RWPE2 (cell line): Measurements from ENCODE around the gene ZNF83.

ENCODE experiments used
- ATAC-seq: fragments of 200-7000 bp; cut with Tn5 transposase; 3 replicates; pipeline ENCODE4 v1.9.1; 2021; ENCODE audit warnings: low read depth
- DNase-seq: peaks from one replicate; pipeline ENCODE4 v3.0.0-alpha.2; 2020; ENCODE audit warnings: low spot score
- H3K27ac ChIP-seq: fragments of 450-650 bp; 2 replicates; pipeline ENCODE4 v1.5.1; 2017; ENCODE audit warnings: mild to moderate bottlenecking; ENCODE audit not compliant: poor library complexity, severe bottlenecking
- H3K27me3 ChIP-seq: fragments of 250-450 bp; sonication (Bioruptor Pico); 2 replicates; pipeline ENCODE4 v1.5.1; 2021; ENCODE audit warnings: mild to moderate bottlenecking, moderate library complexity; ENCODE audit not compliant: insufficient read depth, poor library complexity, severe bottlenecking
- H3K36me3 ChIP-seq: fragments of 250-450 bp; sonication (Bioruptor Pico); 2 replicates; pipeline ENCODE4 v1.5.1; 2020; ENCODE audit warnings: low read depth, mild to moderate bottlenecking, moderate library complexity
- H3K4me1 ChIP-seq: fragments of 250-450 bp; sonication (Bioruptor Pico); 2 replicates; pipeline ENCODE4 v1.5.1; 2021; ENCODE audit warnings: mild to moderate bottlenecking, moderate library complexity; ENCODE audit not compliant: insufficient read depth, poor library complexity, severe bottlenecking
- H3K4me3 ChIP-seq: fragments of 250-450 bp; sonication (Bioruptor Pico); 2 replicates; pipeline ENCODE4 v1.5.1; 2021; ENCODE audit warnings: mild to moderate bottlenecking, moderate library complexity; ENCODE audit not compliant: severe bottlenecking
- H3K9me3 ChIP-seq: fragments of 250-450 bp; sonication (Bioruptor Pico); 2 replicates; pipeline ENCODE4 v1.5.1; 2021; ENCODE audit warnings: mild to moderate bottlenecking, moderate library complexity; ENCODE audit not compliant: severe bottlenecking
- TF ChIP-seq, protein P1 (sequence below): fragments of 450-650 bp; IDR thresholded peaks from one replicate; pipeline ENCODE4 v1.5.1; 2017; ENCODE audit warnings: mild to moderate bottlenecking, moderate library complexity; ENCODE audit not compliant: poor library complexity, severe bottlenecking

ZNF83 gene

DNA sequence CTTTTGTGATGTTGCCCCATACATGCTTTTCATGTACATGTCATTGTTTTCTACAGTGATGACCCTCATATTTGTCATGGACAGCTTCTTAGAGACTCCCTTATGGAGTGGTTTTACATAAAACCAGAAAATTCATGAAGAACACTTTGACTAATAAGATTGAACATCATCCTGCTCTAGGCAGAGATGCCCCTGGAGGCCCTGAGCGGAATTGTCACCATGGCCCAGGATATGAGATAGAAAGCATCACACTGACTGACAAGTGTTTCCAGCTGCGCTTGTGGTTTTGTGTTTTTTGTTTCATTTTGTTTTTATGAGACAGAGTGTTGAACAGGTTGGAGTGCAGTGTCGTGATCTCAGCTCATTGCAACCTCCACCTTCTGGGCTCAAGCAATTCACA is 45.9 kb downstream of the ZNF83 start:
- ATAC-seq (no peak), DNase-seq (no peak)
- no peak overlapping the region for H3K4me3 ChIP-seq
- no peak overlapping the region for H3K27ac ChIP-seq
- no peaks in the 10 kb centered on the region for H3K27me3 ChIP-seq
- peaks cover 3% of the 10 kb centered on the region for H3K9me3 ChIP-seq
- no peaks in the 10 kb centered on the region for H3K4me1 ChIP-seq
- TF ChIP-seq, protein P1, sequence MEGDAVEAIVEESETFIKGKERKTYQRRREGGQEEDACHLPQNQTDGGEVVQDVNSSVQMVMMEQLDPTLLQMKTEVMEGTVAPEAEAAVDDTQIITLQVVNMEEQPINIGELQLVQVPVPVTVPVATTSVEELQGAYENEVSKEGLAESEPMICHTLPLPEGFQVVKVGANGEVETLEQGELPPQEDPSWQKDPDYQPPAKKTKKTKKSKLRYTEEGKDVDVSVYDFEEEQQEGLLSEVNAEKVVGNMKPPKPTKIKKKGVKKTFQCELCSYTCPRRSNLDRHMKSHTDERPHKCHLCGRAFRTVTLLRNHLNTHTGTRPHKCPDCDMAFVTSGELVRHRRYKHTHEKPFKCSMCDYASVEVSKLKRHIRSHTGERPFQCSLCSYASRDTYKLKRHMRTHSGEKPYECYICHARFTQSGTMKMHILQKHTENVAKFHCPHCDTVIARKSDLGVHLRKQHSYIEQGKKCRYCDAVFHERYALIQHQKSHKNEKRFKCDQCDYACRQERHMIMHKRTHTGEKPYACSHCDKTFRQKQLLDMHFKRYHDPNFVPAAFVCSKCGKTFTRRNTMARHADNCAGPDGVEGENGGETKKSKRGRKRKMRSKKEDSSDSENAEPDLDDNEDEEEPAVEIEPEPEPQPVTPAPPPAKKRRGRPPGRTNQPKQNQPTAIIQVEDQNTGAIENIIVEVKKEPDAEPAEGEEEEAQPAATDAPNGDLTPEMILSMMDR: no peak
- peaks cover 14% of the 10 kb centered on the region for H3K36me3 ChIP-seq

DNA sequence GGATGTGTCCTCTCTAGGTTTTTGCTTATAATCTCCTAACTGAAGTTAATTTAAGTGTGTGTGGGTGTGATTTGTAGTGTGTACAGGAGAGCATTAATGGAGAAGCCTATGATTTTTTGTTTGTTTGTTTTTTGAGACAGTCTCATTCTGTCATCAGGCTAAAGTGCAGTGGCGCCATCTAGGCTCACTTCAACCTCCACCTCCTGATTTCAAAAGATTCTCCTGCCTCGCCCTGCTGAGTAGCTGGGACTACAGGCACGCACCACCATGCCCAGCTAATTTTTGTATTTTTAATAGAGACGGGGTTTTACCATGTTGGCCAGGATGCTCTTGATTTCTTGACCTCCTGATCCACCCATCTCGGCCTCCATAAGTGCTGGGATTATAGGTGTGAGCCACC is 47.4 kb downstream of the ZNF83 start:
- DNase-seq: no peak
- Histone ChIP-seq H3K27ac (no peak overlapping the region), H3K27me3 (no peaks in the 10 kb centered on the region), H3K4me3 (no peak overlapping the region), H3K9me3 (peaks cover 3% of the 10 kb centered on the region), H3K4me1 (no peaks in the 10 kb centered on the region), H3K36me3 (peaks cover 14% of the 10 kb centered on the region)
- no peak for ATAC-seq
- TF ChIP-seq, protein P1: no peak

DNA sequence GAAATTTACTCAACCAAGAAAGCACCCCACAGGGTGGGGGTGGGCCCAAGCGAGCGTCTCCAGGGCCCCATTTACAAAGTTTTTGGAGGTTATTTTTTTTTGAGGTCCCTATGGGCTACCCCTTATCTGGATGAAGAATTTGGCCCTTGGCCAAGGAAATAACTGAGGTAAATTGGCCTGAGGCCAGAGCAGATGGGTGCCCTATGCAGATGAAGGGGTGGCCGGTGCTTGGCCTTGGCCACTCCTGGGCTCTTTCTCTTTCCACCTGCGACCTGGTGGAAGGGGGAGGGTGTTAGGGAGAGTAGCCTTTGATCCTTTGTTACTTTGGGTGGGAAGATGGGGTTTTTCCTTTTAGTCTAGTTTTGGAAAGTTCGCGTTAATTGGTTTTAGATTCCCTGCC is 52.6 kb downstream of the ZNF83 start:
- peaks cover 41% of the 10 kb centered on the region for H3K36me3 ChIP-seq
- H3K27ac ChIP-seq: no peak overlapping the region
- no peak overlapping the region for H3K4me3 ChIP-seq
- DNase-seq (no peak), ATAC-seq (no peak)
- no peaks in the 10 kb centered on the region for H3K9me3 ChIP-seq
- H3K4me1 ChIP-seq: no peaks in the 10 kb centered on the region
- TF ChIP-seq, protein P1: no peak
- H3K27me3 ChIP-seq: no peaks in the 10 kb centered on the region

DNA sequence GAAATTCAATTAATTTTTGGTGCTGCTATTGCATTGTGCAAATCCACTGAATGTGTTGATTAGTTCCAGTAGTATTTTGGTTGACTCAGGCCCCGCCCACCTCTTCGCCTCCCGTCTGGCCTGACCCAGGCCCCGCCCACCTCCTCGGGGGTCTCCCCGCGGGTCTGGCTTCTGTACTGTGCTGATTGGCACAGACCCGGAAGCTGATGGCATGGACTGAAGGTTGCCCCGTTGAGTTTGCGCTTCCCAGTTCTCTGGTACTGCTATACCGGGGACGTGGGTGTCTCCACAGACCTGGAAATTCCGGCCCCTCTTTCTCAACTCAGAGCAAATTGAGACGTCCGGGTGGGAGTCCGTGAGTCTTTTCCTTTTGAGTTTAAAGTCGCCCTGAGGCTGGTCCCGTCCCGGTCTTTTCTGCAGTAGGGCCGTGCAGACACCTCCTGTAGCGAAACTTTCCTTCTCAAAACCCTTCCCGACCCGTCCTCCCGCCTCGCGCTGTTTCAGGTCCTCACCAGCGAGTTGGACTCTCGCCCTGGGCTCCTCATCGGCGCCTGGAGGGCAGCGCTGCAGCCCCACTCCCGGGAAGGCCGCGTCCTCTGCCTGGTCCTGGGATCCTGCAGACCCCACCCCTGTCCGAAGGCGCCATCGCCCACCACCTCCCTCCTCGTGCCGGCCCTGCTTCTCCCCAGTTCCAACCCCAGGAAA is 53.3 kb downstream of the ZNF83 start:
- Histone ChIP-seq H3K4me3 (no peak overlapping the region), H3K4me1 (no peaks in the 10 kb centered on the region), H3K27ac (no peak overlapping the region), H3K36me3 (peaks cover 48% of the 10 kb centered on the region), H3K27me3 (no peaks in the 10 kb centered on the region), H3K9me3 (no peaks in the 10 kb centered on the region)
- ATAC-seq: no peak
- DNase-seq: no peak
- TF ChIP-seq, protein P1: no peak
